NB4 (cell line): ENCODE results near the gene COX6A2.

Source experiments
- DNase-seq: peaks from one replicate; pipeline ENCODE4 v3.0.0; 2010; ENCODE audit warnings: low read depth
- H3K4me3 ChIP-seq: one replicate; pipeline ENCODE4 v1.5.1; 2011; ENCODE audit warnings: mild to moderate bottlenecking, low read depth, low read length, moderate library complexity
- MAX ChIP-seq: IDR thresholded peaks from 2 replicates; pipeline ENCODE4 v1.6.1; 2011; ENCODE audit warnings: low read depth, low read length
- MYC ChIP-seq: IDR thresholded peaks from 2 replicates; pipeline ENCODE4 v1.6.1; 2011; ENCODE audit warnings: low read depth, low read length
- POLR2A ChIP-seq: IDR thresholded peaks from 2 replicates; pipeline ENCODE4 v1.6.1; 2011; ENCODE audit warnings: mild to moderate bottlenecking; ENCODE audit not compliant: insufficient read length; ENCODE audit errors: extremely low read depth
- TF ChIP-seq, protein P1 (sequence below): IDR thresholded peaks from one replicate; pipeline ENCODE4 v1.5.1; 2012; ENCODE audit warnings: low read depth, low read length

Gene COX6A2

GRCh38 chr16:31430380-31431052, 2.4 kb upstream of the COX6A2 start:
- no peak for DNase-seq
- TF ChIP-seq MYC (no peak), MAX (no peak), POLR2A (no peak)
- TF ChIP-seq, protein P1, sequence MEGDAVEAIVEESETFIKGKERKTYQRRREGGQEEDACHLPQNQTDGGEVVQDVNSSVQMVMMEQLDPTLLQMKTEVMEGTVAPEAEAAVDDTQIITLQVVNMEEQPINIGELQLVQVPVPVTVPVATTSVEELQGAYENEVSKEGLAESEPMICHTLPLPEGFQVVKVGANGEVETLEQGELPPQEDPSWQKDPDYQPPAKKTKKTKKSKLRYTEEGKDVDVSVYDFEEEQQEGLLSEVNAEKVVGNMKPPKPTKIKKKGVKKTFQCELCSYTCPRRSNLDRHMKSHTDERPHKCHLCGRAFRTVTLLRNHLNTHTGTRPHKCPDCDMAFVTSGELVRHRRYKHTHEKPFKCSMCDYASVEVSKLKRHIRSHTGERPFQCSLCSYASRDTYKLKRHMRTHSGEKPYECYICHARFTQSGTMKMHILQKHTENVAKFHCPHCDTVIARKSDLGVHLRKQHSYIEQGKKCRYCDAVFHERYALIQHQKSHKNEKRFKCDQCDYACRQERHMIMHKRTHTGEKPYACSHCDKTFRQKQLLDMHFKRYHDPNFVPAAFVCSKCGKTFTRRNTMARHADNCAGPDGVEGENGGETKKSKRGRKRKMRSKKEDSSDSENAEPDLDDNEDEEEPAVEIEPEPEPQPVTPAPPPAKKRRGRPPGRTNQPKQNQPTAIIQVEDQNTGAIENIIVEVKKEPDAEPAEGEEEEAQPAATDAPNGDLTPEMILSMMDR: no peak
- H3K4me3 ChIP-seq: no peak overlapping the region

GRCh38 chr16:31429796-31430195, 1.6 kb upstream of the COX6A2 start:
- DNase-seq: no peak
- TF ChIP-seq, protein P1: no peak
- TF ChIP-seq POLR2A (no peak), MAX (no peak), MYC (no peak)
- no peak overlapping the region for H3K4me3 ChIP-seq

GRCh38 chr16:31429314-31429713, 1.2 kb upstream of the COX6A2 start:
- TF ChIP-seq POLR2A: no peak
- TF ChIP-seq, protein P1: no peak
- DNase-seq: no peak
- H3K4me3 ChIP-seq: no peak overlapping the region

DNA sequence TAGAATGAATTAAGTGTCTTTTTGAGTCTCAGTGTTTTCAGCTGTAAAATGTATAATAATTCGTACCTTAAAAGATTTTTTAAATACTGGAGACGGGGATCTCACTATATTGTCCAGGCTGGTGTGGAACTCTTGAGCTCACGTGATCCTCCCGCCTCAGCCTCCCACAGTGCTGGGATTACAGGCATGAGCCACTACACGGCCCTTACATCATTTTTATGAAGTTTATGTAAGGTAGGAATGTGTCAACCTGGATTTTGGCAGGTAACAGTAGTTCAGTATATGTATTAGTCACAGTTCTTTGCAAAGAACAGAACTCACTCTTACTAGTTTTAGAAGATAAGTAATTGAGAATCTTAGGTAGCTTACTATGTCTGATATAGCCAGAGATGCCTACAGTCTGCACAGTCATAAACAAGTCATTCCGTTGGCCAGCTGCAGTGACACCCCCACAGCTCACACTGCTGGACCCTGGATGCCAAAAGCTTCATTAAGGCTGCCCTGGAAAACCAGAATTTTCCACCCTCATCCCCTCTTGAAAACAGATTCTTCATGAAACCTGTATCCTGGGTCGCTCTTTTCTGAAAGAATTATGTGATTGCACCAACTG, 583 bp upstream of the COX6A2 start:
- H3K4me3 ChIP-seq: no peak overlapping the region
- DNase-seq: no peak
- TF ChIP-seq, protein P1: no peak
- TF ChIP-seq MAX (no peak), POLR2A (no peak), MYC (no peak)

- H3K4me3 ChIP-seq: no peak overlapping the region
- TF ChIP-seq POLR2A: no peak
- TF ChIP-seq MYC: no peak
- TF ChIP-seq, protein P1: no peak
- TF ChIP-seq MAX: no peak
- no peak for DNase-seq
These were observed 500 bp downstream of the COX6A2 start for GRCh38 chr16:31427441-31428278.
